ENCODE data around the gene ARL4A. TPM values are rescaled to one million over a fixed set of nuclear protein-coding genes. Genes with fewer than 3 reads are reported as not detected.

Gene ARL4A
- total and polyA plus RNA-seq, 4 donors = 54.3 to 185 (median 77.6) TPM

DNA sequence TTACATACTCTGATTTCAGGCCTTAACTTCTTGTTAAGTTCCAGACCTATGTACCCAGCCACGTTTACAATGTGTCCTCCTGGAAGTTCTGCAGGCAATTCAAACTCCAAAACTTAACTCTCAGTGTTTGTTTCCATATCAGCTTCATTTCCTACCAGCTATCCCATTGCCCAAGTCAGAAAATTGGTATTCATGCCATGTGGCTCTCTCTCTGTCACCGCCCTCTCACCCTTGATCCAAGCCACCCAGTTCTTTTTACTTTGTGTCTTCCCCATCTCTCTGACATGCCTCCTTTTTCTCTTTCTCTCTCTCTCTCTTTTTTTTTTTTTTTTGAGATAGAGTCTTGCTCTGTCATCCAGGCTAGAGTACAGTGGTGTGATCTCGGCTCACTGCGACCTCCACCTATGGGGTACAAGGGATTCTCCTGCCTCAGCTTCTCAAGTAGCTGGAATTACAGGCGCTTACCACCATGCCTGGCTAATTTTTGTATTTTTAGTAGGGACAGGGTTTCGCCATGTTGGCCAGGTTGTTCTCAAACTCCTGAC lies 33.9 kb downstream of the ARL4A start:
- Histone ChIP-seq H3K4me1 (ENCODE audit: control insufficient read depth, insufficient read depth, low read length) (peaks cover under 1% of the 10 kb centered on the region), H3K9me3 (ENCODE audit: control insufficient read depth, insufficient read depth, low read length) (no peaks in the 10 kb centered on the region), H3K27me3 (ENCODE audit: control insufficient read depth, insufficient read depth, low read length) (no peaks in the 10 kb centered on the region), H3K36me3 (ENCODE audit: control insufficient read depth, insufficient read depth, low read length) (no peaks in the 10 kb centered on the region), H3K4me3 (ENCODE audit: low read depth, low read length) (no peak overlapping the region), H3K27ac (ENCODE audit: low read depth, low read length) (no peak overlapping the region)
- 98% methylated on average over 6 of the region's 6 CpGs for WGBS (ENCODE audit: insufficient coverage)
- no peak for DNase-seq (ENCODE audit: low read depth in 4 of 6, low spot score in 6 of 6)

DNA sequence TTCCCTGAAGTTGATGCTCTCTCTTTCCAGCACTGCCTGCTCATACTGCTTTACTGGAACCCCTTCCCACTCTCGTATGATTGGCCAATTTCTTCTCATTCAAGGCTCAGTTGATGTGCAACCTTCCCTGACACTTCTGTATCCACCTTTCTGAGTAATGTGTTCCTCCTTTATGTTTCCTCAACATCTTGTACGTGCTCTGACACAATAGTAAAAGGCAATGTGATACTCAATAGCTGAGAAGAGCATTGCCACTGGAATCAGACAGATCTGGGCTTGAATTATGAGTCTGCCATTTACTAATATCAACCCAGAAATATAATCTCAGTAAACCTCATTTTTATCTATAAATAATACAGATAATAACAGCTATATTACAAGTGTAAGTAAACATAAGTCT lies 34.7 kb downstream of the ARL4A start:
- Histone ChIP-seq H3K27me3 (ENCODE audit: control insufficient read depth, insufficient read depth, low read length) (no peaks in the 10 kb centered on the region), H3K4me1 (ENCODE audit: control insufficient read depth, insufficient read depth, low read length) (no peaks in the 10 kb centered on the region), H3K4me3 (ENCODE audit: low read depth, low read length) (no peak overlapping the region), H3K36me3 (ENCODE audit: control insufficient read depth, insufficient read depth, low read length) (no peaks in the 10 kb centered on the region), H3K27ac (ENCODE audit: low read depth, low read length) (no peak overlapping the region), H3K9me3 (ENCODE audit: control insufficient read depth, insufficient read depth, low read length) (no peaks in the 10 kb centered on the region)
- no peak for DNase-seq (ENCODE audit: low read depth in 4 of 6, low spot score in 6 of 6)
- WGBS (ENCODE audit: insufficient coverage) = 92% methylated on average over 1 of the region's 2 CpGs

DNA sequence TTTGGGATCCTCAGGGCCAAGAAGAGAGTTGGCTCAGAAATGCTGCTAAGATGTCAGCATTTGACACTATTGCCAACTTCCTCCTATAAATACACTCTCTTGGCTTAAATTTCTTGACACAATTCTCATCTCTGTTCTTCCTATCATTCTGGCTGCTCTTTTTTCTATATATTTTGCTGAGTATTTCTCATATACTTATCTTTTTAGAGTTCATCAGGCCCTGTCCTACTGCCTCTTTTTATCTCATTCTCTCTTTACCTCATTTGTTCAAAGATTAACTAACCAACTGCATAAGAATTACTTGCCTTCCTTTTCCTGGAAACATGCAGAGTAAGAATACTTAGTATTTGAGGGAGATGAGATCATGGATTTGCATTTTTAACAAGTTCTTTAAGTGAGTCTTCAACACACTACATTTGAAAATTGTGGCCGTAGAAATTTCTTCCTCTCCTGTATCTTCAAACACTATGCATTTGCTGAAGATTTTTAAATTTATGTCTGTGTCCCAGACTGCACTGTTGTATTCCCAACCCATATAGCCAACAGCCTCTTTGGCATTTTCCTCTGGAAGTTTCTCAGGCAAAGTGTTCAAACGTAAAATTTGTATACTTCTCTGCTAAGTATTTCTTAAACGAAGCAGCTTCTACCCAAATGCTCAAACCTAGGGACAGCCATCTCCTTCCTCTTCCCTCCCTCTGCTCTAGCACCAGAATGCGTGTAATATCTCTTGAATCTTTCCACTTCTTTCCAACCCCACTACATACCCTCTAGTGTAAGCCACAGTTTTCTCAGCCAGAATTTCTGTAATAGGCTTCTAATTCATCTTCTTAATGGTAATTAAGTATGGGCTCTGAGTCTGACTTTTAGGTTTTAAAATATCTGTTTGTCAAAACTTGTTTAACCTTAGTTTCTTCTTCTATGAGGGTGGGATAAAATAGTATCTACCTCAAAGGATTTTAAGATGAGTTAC lies 35.5 kb downstream of the ARL4A start:
- no CpG with 5 or more reads among the region's 4 CpGs for WGBS (ENCODE audit: insufficient coverage)
- Histone ChIP-seq H3K27me3 (ENCODE audit: control insufficient read depth, insufficient read depth, low read length) (no peaks in the 10 kb centered on the region), H3K36me3 (ENCODE audit: control insufficient read depth, insufficient read depth, low read length) (no peaks in the 10 kb centered on the region), H3K4me1 (ENCODE audit: control insufficient read depth, insufficient read depth, low read length) (no peaks in the 10 kb centered on the region), H3K4me3 (ENCODE audit: low read depth, low read length) (no peak overlapping the region), H3K9me3 (ENCODE audit: control insufficient read depth, insufficient read depth, low read length) (no peaks in the 10 kb centered on the region), H3K27ac (ENCODE audit: low read depth, low read length) (no peak overlapping the region)
- DNase-seq (ENCODE audit: low read depth in 4 of 6, low spot score in 6 of 6) = peak in 1 of 6 donors; percentile 74

DNA sequence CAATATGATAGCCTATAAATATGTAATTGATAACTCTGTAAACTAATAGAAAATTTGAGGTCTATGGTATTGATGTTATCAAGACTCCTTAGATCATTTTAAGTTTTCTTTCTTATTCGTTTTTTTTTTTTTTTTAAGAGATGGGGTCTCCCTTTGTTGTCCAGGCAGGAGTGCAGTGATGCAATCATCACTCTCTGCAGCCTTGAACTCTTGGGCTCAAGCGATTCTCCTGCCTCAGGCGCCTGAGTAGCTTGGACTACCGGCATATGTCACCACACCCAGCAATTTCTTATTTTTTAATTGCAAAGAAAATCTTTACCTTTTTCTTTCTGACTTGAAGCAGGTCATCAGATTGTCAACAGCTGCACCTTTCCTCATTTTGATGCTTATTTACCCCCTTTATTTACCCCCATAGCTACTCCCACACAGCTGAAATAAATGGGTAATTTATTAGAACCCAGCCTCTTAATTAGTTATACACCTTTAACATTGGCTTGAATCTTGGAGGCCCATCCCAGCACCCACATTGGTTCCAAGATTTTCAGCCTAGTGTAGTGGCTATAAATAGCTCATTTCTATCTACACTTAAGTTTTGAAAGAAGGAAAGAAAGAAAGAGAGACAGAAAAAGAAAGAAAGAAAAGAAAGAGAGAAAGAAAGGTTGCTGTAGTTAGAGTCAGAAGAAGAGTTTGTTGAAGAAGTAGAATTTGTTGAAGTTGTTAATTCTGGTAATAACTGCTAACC lies 38.3 kb downstream of the ARL4A start:
- Histone ChIP-seq H3K27me3 (ENCODE audit: control insufficient read depth, insufficient read depth, low read length) (no peaks in the 10 kb centered on the region), H3K9me3 (ENCODE audit: control insufficient read depth, insufficient read depth, low read length) (no peaks in the 10 kb centered on the region), H3K27ac (ENCODE audit: low read depth, low read length) (no peak overlapping the region), H3K4me3 (ENCODE audit: low read depth, low read length) (no peak overlapping the region), H3K36me3 (ENCODE audit: control insufficient read depth, insufficient read depth, low read length) (no peaks in the 10 kb centered on the region), H3K4me1 (ENCODE audit: control insufficient read depth, insufficient read depth, low read length) (peaks cover 3% of the 10 kb centered on the region)
- 95% methylated on average over 3 of the region's 4 CpGs for WGBS (ENCODE audit: insufficient coverage)
- no peak for DNase-seq (ENCODE audit: low read depth in 4 of 6, low spot score in 6 of 6)

DNA sequence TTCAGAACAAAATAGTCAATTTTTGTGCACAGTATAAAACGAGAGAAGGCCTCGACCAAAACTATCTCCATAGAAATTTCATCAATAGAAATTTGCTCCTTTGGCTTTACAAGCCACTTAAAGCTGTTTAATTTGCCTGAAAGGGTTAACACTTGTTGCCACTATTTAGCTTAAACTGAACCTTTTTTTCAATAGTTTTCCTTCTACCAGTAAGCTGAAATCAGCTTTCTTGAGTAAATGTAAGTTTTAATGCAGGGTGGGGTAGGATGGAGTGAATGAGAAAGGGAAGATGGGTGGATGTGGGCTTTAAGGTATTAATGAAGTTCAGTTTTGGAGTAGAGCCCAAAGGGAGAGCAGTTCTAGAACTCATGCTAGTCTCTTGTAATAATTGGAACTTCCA lies 39.5 kb downstream of the ARL4A start:
- Histone ChIP-seq H3K4me1 (ENCODE audit: control insufficient read depth, insufficient read depth, low read length) (peaks cover 3% of the 10 kb centered on the region), H3K4me3 (ENCODE audit: low read depth, low read length) (no peak overlapping the region), H3K36me3 (ENCODE audit: control insufficient read depth, insufficient read depth, low read length) (no peaks in the 10 kb centered on the region), H3K27ac (ENCODE audit: low read depth, low read length) (no peak overlapping the region), H3K27me3 (ENCODE audit: control insufficient read depth, insufficient read depth, low read length) (no peaks in the 10 kb centered on the region), H3K9me3 (ENCODE audit: control insufficient read depth, insufficient read depth, low read length) (no peaks in the 10 kb centered on the region)
- DNase-seq (ENCODE audit: low read depth in 4 of 6, low spot score in 6 of 6) = no peak
- 100% methylated on average over 1 of the region's 2 CpGs for WGBS (ENCODE audit: insufficient coverage)

DNA sequence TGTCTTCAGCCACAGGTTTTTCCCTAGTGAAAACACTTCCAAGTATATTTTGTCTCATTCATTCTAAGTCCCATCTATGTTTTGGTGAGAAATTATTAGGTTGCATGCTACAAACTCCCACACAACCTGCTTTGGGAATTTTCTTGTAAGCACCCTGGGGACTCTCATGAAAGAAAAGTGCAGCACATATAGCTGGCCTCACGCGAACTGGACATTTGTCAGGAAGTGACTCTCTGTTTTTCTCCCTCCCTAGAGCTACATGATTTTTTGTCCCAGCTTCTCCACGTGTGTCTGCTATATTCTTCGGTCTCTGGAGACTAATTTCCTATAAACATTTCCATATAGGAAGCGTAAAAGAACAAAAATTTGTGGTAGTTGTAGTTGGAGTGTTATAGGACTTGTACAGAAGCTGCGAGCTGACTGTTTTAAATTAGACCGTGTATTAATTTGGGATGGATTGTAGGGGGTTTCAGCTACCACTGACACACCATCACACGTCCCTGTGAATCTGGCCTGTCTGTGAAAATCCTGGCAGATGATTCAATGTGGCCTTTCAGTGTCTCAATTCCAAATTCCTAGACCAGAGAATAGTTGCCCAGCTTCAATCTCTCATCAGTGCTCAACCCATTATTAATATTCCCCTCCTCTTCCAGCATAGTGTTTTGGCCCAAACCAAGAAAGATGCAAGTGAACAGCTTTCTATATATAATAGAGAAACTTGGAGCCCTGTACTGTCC lies 40.2 kb downstream of the ARL4A start:
- Histone ChIP-seq H3K4me3 (ENCODE audit: low read depth, low read length) (no peak overlapping the region), H3K4me1 (ENCODE audit: control insufficient read depth, insufficient read depth, low read length) (peaks cover 3% of the 10 kb centered on the region), H3K36me3 (ENCODE audit: control insufficient read depth, insufficient read depth, low read length) (no peaks in the 10 kb centered on the region), H3K9me3 (ENCODE audit: control insufficient read depth, insufficient read depth, low read length) (no peaks in the 10 kb centered on the region), H3K27me3 (ENCODE audit: control insufficient read depth, insufficient read depth, low read length) (no peaks in the 10 kb centered on the region), H3K27ac (ENCODE audit: low read depth, low read length) (peak overlapping the region; percentile 21)
- WGBS (ENCODE audit: insufficient coverage) = 42% methylated on average over 2 of the region's 8 CpGs
- DNase-seq (ENCODE audit: low read depth in 4 of 6, low spot score in 6 of 6) = no peak

DNA sequence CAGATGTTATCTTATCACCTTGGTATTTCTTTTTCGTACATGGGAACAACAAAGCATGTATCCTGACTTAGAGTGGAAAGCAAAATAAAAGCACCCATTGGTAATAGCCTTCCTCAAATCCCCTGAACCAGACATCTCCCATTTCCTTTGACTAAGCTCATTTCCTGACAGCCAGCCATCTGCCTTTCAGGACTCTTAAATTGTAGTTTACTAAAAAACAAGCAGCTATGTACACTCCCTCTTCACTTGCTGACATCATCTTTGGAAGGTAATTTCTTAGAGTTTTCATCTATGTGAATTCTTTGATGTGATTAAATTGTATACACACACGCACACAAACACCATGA lies 40.7 kb downstream of the ARL4A start:
- no peak overlapping the region for H3K27ac ChIP-seq (ENCODE audit: low read depth, low read length)
- no peaks in the 10 kb centered on the region for H3K36me3 ChIP-seq (ENCODE audit: control insufficient read depth, insufficient read depth, low read length)
- DNase-seq (ENCODE audit: low read depth in 4 of 6, low spot score in 6 of 6) = no peak
- peaks cover 3% of the 10 kb centered on the region for H3K4me1 ChIP-seq (ENCODE audit: control insufficient read depth, insufficient read depth, low read length)
- no peak overlapping the region for H3K4me3 ChIP-seq (ENCODE audit: low read depth, low read length)
- 43% methylated on average over 1 of the region's 2 CpGs for WGBS (ENCODE audit: insufficient coverage)
- no peaks in the 10 kb centered on the region for H3K27me3 ChIP-seq (ENCODE audit: control insufficient read depth, insufficient read depth, low read length)
- no peaks in the 10 kb centered on the region for H3K9me3 ChIP-seq (ENCODE audit: control insufficient read depth, insufficient read depth, low read length)

DNA sequence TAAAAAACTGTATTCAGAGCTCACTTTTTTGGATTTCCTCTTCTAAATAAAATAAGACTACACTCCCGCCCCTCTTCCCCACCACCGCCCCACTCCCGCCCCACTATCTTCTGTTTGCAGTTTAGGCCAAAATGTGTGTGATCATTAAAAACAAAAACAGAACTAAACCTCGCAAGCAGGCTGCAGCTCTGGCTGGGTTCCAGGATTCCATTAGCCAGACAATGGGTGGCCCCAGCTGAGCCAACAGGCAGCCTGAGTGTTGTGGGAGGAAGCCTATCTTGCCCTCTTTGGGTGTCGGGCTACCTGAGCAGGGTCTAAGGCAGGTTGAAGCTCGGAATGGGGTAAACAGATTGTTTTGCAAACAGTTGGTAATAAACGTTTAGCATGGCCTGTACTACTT lies 41.7 kb downstream of the ARL4A start:
- H3K4me3 ChIP-seq (ENCODE audit: low read depth, low read length) = no peak overlapping the region

DNA sequence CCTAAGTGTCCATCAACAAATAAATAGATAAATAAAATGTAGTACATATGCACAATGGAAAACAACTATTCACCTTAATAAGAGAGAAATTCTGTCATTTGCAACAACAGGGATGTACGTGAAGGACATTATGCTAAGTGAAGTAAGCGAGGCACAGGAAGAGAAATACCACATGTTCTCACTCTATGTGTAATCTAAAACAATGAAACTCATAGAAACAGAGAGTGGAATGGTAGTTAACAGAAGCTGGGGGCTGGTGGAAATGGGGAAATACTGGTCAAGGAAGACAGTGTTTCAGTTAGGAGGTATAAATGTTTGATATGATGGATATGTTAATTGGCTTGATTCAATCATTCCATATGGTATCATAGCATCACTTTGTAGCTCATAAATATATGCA lies 43.1 kb downstream of the ARL4A start:
- no peaks in the 10 kb centered on the region for H3K27me3 ChIP-seq (ENCODE audit: control insufficient read depth, insufficient read depth, low read length)
- WGBS (ENCODE audit: insufficient coverage) = no CpG with 5 or more reads among the region's 2 CpGs
- no peak overlapping the region for H3K4me3 ChIP-seq (ENCODE audit: low read depth, low read length)
- no peaks in the 10 kb centered on the region for H3K36me3 ChIP-seq (ENCODE audit: control insufficient read depth, insufficient read depth, low read length)
- DNase-seq (ENCODE audit: low read depth in 4 of 6, low spot score in 6 of 6) = no peak
- H3K27ac ChIP-seq (ENCODE audit: low read depth, low read length) = no peak overlapping the region
- peaks cover 3% of the 10 kb centered on the region for H3K4me1 ChIP-seq (ENCODE audit: control insufficient read depth, insufficient read depth, low read length)
- H3K9me3 ChIP-seq (ENCODE audit: control insufficient read depth, insufficient read depth, low read length) = no peaks in the 10 kb centered on the region

More for the DNA sequence above, 41.7 kb downstream of the ARL4A start:
- Histone ChIP-seq H3K9me3 (ENCODE audit: control insufficient read depth, insufficient read depth, low read length) (no peaks in the 10 kb centered on the region), H3K4me1 (ENCODE audit: control insufficient read depth, insufficient read depth, low read length) (peaks cover 3% of the 10 kb centered on the region), H3K36me3 (ENCODE audit: control insufficient read depth, insufficient read depth, low read length) (no peaks in the 10 kb centered on the region), H3K27me3 (ENCODE audit: control insufficient read depth, insufficient read depth, low read length) (no peaks in the 10 kb centered on the region), H3K27ac (ENCODE audit: low read depth, low read length) (peak overlapping the region; percentile 25)
- 5% methylated on average over 2 of the region's 7 CpGs for WGBS (ENCODE audit: insufficient coverage)
- peak in 3 of 6 donors; percentile 35 to 87 (median 78) for DNase-seq (ENCODE audit: low read depth in 4 of 6, low spot score in 6 of 6)
